ENCODE data around the gene GRIN3A.

GRIN3A gene

GRCh38 chr9:101582553-101582952 lies 155.9 kb downstream of the GRIN3A start:
- no peaks in the 10 kb centered on the region for H3K27me3 ChIP-seq (ENCODE audit: insufficient read depth, low read length, poor library complexity, severe bottlenecking)
- H2AFZ ChIP-seq (ENCODE audit: low read length), result no peak overlapping the region
- H3K4me2 ChIP-seq (ENCODE audit: low read depth, low read length, poor library complexity, severe bottlenecking), result no peak overlapping the region

GRCh38 chr9:101579711-101580545 lies 158.5 kb downstream of the GRIN3A start:
- H3K4me2 ChIP-seq (ENCODE audit: low read depth, low read length, poor library complexity, severe bottlenecking), result no peak overlapping the region

More at GRCh38 chr9:101582553-101582952, 155.9 kb downstream of the GRIN3A start:
- H3K4me1 ChIP-seq (ENCODE audit: insufficient read depth, low read length, poor library complexity, severe bottlenecking), result no peaks in the 10 kb centered on the region
- H3K9ac ChIP-seq (ENCODE audit: low read depth, low read length, poor library complexity, severe bottlenecking), result no peak overlapping the region
- no peaks in the 10 kb centered on the region for H3K79me2 ChIP-seq (ENCODE audit: insufficient read depth, low read length)
- no peaks in the 10 kb centered on the region for H4K20me1 ChIP-seq (ENCODE audit: insufficient read depth, low read length, poor library complexity, severe bottlenecking)
- TF ChIP-seq CTCF (conservative IDR thresholded peaks at IDR 0.05; ENCODE audit: low read length), result no peak
- no peak for TF ChIP-seq EZH2phosphoT487 (IDR thresholded peaks at IDR 0.05; ENCODE audit: borderline replicate concordance)
- no peaks in the 10 kb centered on the region for H3K9me3 ChIP-seq (ENCODE audit: insufficient read depth, low read depth, low read length)
- no peaks in the 10 kb centered on the region for H3K36me3 ChIP-seq (ENCODE audit: insufficient read depth, low read length)
- H3F3A ChIP-seq (ENCODE audit: low read depth), result no peaks in the 10 kb centered on the region
- no peak overlapping the region for H3K4me3 ChIP-seq (ENCODE audit: low read length, poor library complexity, severe bottlenecking)
- no peaks in the 10 kb centered on the region for H3K9me2 ChIP-seq (replicated peaks; ENCODE audit: low read depth, low read length)

GRCh38 chr9:101578378-101578777 lies 160.1 kb downstream of the GRIN3A start:
- H2AFZ ChIP-seq (ENCODE audit: low read length), result no peak overlapping the region
- TF ChIP-seq EZH2phosphoT487 (IDR thresholded peaks at IDR 0.05; ENCODE audit: borderline replicate concordance) (no peak), CTCF (conservative IDR thresholded peaks at IDR 0.05; ENCODE audit: low read length) (no peak)
- no peak overlapping the region for H3K9ac ChIP-seq (ENCODE audit: low read depth, low read length, poor library complexity, severe bottlenecking)

More at GRCh38 chr9:101579711-101580545, 158.5 kb downstream of the GRIN3A start:
- Histone ChIP-seq H3F3A (ENCODE audit: low read depth) (no peaks in the 10 kb centered on the region), H4K20me1 (ENCODE audit: insufficient read depth, low read length, poor library complexity, severe bottlenecking) (no peaks in the 10 kb centered on the region), H3K79me2 (ENCODE audit: insufficient read depth, low read length) (no peaks in the 10 kb centered on the region), H3K9ac (ENCODE audit: low read depth, low read length, poor library complexity, severe bottlenecking) (no peak overlapping the region), H2AFZ (ENCODE audit: low read length) (no peak overlapping the region), H3K36me3 (ENCODE audit: insufficient read depth, low read length) (no peaks in the 10 kb centered on the region), H3K27me3 (ENCODE audit: insufficient read depth, low read length, poor library complexity, severe bottlenecking) (no peaks in the 10 kb centered on the region), H3K9me2 (replicated peaks; ENCODE audit: low read depth, low read length) (no peaks in the 10 kb centered on the region), H3K4me1 (ENCODE audit: insufficient read depth, low read length, poor library complexity, severe bottlenecking) (no peaks in the 10 kb centered on the region), H3K9me3 (ENCODE audit: insufficient read depth, low read depth, low read length) (no peaks in the 10 kb centered on the region), H3K4me3 (ENCODE audit: low read length, poor library complexity, severe bottlenecking) (no peak overlapping the region)
- TF ChIP-seq EZH2phosphoT487 (IDR thresholded peaks at IDR 0.05; ENCODE audit: borderline replicate concordance), result no peak
- no peak for TF ChIP-seq CTCF (conservative IDR thresholded peaks at IDR 0.05; ENCODE audit: low read length)

More at GRCh38 chr9:101578378-101578777, 160.1 kb downstream of the GRIN3A start:
- no peaks in the 10 kb centered on the region for H3K4me1 ChIP-seq (ENCODE audit: insufficient read depth, low read length, poor library complexity, severe bottlenecking)
- H3K4me3 ChIP-seq (ENCODE audit: low read length, poor library complexity, severe bottlenecking), result no peak overlapping the region
- H3F3A ChIP-seq (ENCODE audit: low read depth), result no peaks in the 10 kb centered on the region
- no peaks in the 10 kb centered on the region for H3K27me3 ChIP-seq (ENCODE audit: insufficient read depth, low read length, poor library complexity, severe bottlenecking)
- no peaks in the 10 kb centered on the region for H3K79me2 ChIP-seq (ENCODE audit: insufficient read depth, low read length)
- no peaks in the 10 kb centered on the region for H4K20me1 ChIP-seq (ENCODE audit: insufficient read depth, low read length, poor library complexity, severe bottlenecking)
- no peaks in the 10 kb centered on the region for H3K36me3 ChIP-seq (ENCODE audit: insufficient read depth, low read length)
- no peaks in the 10 kb centered on the region for H3K9me3 ChIP-seq (ENCODE audit: insufficient read depth, low read depth, low read length)
- H3K9me2 ChIP-seq (replicated peaks; ENCODE audit: low read depth, low read length), result no peaks in the 10 kb centered on the region
- no peak overlapping the region for H3K4me2 ChIP-seq (ENCODE audit: low read depth, low read length, poor library complexity, severe bottlenecking)

All from Loucy (cell line).